ENCODE data around the gene SV2C.
A peak's percentile ranks its signal among the peaks of the same experiment; 100 is the strongest.

Gene SV2C

GRCh38 chr5:76165711-76166374 is 82.7 kb downstream of the SV2C start:
- DNase-seq (ENCODE audit: low read depth): no peak

DNA sequence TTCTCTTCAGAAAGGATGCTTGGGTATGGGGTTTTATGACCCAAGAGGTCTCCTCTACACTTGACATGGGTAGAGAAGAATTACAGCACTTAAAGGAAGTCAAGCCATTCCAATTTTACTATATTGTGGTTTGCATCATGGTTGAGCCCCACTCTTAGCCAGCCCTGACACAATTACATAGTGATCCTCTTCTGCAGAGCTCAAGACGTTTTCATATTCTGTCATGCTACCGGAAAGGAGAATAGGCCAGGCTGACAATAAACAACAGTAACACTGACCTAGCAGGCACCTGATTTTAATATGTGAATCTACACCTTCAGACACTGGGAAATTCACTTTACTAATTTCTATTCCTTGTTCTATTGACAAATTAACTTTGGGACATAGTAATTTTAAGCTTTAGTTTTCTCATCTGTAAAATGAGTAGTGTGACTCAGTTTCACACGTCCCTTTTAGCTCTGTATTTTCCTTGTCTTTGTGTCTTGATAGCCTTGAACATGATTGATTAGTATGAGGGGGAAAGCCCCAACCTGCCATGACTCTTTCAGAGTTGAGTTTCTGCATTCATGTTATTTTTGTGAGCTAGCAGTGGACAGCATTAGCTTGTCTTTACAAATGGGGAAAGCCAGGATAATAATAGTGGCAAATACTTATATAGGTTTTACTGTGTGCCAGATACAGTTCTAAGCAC is 83.8 kb downstream of the SV2C start:
- no peak for DNase-seq (ENCODE audit: low read depth)

DNA sequence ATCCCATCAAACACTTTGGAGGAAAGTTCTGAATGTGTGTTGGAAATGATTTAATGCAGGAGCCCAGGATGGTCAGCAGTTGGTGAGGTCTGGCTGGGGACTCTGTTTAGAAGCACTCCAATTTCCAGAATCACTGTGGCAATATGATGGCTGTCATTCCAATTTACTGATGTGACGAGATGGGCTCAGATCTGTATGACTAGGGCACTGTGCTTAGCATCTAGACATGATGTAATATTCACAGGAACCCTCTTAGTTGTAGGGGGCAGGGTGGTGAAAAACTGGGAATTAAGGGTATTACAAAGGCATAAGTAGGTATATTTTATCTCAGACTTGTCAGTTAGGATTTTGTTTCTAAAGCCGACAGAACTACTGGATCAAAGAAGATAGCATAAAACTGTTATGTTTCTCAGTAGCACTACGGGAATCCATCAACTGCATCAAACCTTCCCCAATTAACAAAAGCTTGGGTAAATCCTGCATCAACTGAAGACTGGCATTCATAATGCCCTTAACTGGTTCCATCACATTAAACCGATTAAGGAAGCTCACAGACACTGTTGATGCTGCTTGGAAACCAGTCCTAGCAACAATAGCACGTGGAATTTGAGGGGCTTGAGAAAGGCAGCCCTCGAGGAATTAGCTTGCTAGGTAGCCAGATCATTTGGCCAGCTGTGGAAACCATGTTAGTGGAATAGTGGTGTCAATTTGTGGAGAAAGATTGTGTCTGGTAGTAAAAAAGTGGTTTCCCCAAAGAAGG is 86.1 kb downstream of the SV2C start:
- no peak for DNase-seq (ENCODE audit: low read depth)

DNA sequence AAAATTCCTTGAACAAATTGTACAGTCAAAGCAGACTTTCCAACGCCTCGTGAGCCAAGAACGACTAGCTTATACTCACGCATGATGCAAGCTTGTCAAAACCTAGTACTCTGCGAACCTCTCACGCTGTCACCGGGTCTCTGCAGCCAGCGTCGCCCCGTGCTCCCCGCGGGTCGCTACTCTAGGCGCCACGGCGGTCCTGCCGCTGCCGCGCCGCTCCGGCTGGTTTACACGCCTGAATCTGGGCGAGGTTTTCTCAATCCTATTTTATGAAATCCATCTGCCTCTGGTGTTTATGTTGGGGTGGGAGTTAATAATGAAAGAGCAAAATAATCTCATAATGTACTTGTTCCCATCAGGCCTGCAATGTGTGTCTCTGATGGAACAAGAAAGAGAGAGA is 90.9 kb downstream of the SV2C start:
- no peak for DNase-seq (ENCODE audit: low read depth)

DNA sequence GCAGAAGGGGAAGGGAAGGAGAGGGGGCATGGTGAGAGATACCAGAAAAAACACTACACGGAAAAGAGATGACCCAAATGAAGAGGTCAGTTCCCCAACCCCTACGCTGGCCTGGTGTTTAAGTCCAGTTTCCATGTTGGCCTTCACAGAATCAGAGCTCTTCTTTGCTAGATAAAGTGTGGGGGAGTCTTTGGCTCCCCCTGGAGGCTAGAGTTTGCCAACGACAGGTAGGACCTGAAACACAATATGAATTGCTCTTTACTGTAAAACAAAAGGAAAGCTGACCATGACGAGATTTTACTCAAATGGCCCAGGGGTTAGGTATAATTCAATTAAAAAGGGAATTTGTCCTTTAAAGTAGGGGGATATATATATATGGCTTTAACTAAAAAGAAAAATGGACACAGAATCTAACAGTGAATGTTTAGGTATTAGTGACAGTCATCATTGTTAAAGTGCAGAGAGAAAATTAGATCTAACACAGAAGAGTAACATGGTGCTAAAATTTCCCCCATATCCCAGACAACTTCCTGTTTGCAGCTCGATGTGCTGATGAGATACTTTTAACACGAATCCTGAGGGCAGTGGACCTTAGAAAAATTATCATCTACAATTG is 92.0 kb downstream of the SV2C start:
- DNase-seq (ENCODE audit: low read depth): peak; percentile 8

GRCh38 chr5:76175821-76176403 is 92.7 kb downstream of the SV2C start:
- no peak for DNase-seq (ENCODE audit: low read depth)

GRCh38 chr5:76177978-76178377 is 94.8 kb downstream of the SV2C start:
- DNase-seq (ENCODE audit: low read depth): no peak

DNA sequence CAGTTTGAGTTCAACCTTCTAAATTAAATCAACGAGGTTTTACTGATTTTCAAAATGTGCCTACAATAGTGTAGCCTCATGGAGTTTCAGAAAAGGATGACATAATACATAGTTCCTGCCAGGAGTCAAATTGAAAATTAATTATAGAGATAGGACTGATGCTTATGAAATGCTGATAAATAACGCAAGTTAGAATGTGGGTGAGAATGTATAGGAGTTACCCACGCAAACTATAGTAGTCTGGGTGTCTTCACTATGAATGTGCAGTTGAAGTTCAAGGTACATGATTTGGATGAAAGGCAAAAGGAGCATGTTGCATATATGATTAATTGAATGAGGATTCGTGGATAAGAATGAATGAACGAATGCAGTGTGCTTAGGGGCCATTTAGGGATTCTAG is 95.7 kb downstream of the SV2C start:
- no peak for DNase-seq (ENCODE audit: low read depth)

GRCh38 chr5:76180814-76181805 is 97.9 kb downstream of the SV2C start:
- DNase-seq (ENCODE audit: low read depth): no peak

GRCh38 chr5:76187386-76187785 is 104.2 kb downstream of the SV2C start:
- no peak for DNase-seq (ENCODE audit: low read depth)

GRCh38 chr5:76190356-76190755 is 107.2 kb downstream of the SV2C start:
- no peak for DNase-seq (ENCODE audit: low read depth)

DNA sequence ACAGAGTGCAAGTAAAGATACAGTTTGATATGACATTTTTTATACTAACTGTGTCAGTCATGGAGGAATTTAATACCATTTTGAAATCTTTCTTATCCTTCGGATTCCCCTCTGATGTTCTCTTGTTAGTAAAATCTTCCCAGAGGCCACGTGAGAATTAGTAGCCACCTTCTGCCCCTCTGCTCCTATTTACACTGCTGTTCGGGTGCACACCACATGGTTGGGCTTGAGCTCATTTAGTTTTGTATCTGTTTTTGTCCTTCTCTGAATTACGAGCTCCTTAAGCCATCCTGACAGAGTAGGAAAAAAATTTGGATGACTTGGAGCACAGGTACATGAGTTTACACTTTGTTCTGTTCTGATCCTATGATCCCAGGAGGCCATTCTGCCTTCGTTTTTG is 109.7 kb downstream of the SV2C start:
- no peak for DNase-seq (ENCODE audit: low read depth)

DNA sequence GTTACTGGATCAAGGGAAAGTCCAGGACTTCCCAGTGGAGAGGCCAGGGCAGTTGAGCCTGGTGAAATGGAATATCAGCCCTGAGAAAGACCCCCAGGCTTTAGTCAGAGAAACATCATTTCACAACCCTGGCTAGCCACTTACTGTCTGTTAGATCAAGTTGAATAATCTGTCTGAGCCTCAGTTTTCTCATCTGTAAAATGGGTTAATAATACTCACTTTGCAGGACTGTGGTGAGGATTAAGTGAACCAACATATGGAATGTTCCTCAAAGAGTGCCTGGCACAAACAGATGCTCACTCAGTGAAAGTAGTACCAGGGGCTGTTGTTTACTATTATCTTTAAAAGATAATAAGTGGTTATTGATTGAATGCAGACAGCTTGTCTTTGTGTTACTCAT is 110.5 kb downstream of the SV2C start:
- no peak for DNase-seq (ENCODE audit: low read depth)

- no peak for DNase-seq (ENCODE audit: low read depth)
Measured at GRCh38 chr5:76194340-76194739, 111.2 kb downstream of the SV2C start.

DNA sequence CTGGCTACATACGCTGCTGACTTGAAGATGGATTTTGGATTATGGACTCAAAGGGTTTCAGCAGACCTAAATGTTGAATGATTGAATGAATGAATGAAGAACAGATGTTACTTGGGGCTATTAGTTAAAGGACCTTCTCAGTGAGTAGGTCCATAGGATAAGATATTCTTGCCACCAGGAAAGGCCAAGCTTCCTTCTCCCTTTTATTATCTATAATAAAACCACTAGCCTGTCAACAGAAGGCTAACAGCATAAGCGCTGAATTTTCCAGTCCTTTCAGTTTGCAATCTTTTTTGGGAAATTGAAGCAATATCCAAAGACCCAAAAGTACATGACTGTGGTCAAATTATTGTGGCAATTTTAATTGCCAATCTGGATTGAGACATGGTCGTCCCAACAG is 113.3 kb downstream of the SV2C start:
- DNase-seq (ENCODE audit: low read depth): no peak

- no peak for DNase-seq (ENCODE audit: low read depth)
Measured at GRCh38 chr5:76196886-76197489, 113.8 kb downstream of the SV2C start.

GRCh38 chr5:76197726-76198125 is 114.5 kb downstream of the SV2C start:
- DNase-seq (ENCODE audit: low read depth): no peak

DNA sequence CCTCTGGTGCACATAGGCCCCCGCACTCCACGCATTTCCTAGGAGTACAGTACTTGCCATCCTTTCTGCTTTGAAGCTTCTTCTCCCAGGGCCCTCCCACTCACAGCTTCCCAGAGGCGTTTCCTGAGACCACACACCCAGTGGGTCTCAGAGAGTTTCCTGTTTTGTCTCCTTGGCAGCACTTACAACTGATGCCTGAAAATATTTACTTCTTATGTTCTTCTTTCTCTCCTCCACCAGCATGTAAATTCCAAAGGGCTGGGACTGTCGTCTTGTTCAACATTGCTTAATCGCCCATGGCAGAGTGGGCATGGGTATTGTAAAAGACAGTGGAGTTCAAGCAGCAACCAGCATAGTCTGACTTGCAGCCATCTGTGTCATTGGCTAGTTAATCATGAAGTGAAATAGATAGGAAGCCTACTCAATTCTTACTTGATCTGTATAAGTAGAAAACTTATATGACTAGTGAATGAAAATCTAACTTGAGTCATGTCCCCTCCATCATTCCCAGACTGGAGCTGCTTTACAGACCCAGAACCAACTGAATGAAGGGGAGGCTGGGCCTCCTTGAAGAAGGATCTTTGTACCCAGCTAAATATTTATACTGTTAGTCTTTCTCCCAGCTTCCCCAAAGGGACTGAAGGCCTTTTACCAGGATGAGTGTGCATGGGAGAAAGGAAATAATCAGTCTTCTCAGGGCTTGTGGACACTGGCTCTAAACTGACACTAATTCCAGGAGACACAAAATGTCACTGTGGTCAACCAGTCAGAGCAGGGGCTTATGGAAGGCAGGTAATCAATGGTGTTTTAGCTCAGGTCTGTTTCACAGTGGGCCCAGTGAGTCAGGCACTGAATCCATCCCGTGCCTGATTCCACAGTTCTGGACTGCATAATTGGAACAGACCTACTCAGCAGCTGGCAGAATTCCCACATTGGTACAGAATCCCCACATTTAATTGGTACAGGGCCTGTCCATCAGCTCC is 116.4 kb downstream of the SV2C start:
- no peak for DNase-seq (ENCODE audit: low read depth)

GRCh38 chr5:76202182-76202581 is 119.0 kb downstream of the SV2C start:
- no peak for DNase-seq (ENCODE audit: low read depth)

DNA sequence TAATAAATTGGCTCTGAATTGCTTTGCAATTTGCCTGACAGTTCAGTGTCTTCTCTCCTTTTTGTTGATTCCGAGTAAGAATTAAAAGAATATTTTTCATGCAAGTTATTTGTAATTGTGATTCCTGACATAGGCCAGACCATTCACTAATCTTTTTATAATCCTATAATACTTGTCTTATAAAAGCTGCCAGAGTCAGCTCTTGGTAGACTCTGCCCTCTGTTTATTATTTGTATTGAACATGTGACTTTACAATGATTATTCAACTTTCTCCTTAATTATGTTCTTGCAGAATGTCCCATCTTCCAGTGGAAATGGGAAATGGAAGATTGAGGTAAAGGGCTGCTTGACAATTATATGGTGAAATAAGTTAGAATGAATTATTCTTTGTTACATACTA is 121.0 kb downstream of the SV2C start:
- no peak for DNase-seq (ENCODE audit: low read depth)
